ENCODE results near the gene SVEP1. TPM values are rescaled to one million over a fixed set of nuclear protein-coding genes. Genes with fewer than 3 reads are reported as not detected.
A peak's percentile ranks its signal among the peaks of the same experiment; 100 is the strongest.

The SVEP1 gene
- total RNA-seq, 1 experiment from 2014 or later: 0.45 TPM

- no peak for TF ChIP-seq CTCF (conservative IDR thresholded peaks at IDR 0.05; ENCODE audit: low read depth, low read length)
- TF ChIP-seq EZH2 (IDR thresholded peaks at IDR 0.05; ENCODE audit: borderline replicate concordance, low read depth, low read length, poor library complexity, severe bottlenecking): no peak
- Histone ChIP-seq H3K9me3 (ENCODE audit: low read depth, low read length, poor library complexity, severe bottlenecking) (no peaks in the 10 kb centered on the region), H3K27ac (ENCODE audit: low read depth, low read length, poor library complexity, severe bottlenecking) (no peak overlapping the region), H3K4me1 (ENCODE audit: insufficient read depth, low read length, poor library complexity, severe bottlenecking) (no peaks in the 10 kb centered on the region), H3K36me3 (ENCODE audit: insufficient read depth, low read length, poor library complexity, severe bottlenecking) (no peaks in the 10 kb centered on the region), H3K27me3 (replicated peaks; ENCODE audit: insufficient read depth, low read depth, low read length, poor library complexity) (no peaks in the 10 kb centered on the region), H3K4me3 (ENCODE audit: low read depth, low read length, poor library complexity, severe bottlenecking) (no peak overlapping the region)
- no peak for DNase-seq (ENCODE audit: low spot score)
- POLR2A ChIA-PET (ENCODE audit: low non-redundant PET): no interaction called here
- CTCF ChIA-PET: no interaction called here
- intact Hi-C loops (cut with micrococcal nuclease; ENCODE audit: unreplicated experiment): no loop called here
- BruUV-seq (replicated peaks): no TSS peak
Observed at GRCh38 chr9:110590816-110591215, 11.3 kb upstream of the SVEP1 start.

- no peak for DNase-seq (ENCODE audit: low spot score)
Observed at GRCh38 chr9:110588296-110588695, 8.8 kb upstream of the SVEP1 start.

GRCh38 chr9:110583237-110583636, 3.7 kb upstream of the SVEP1 start:
- H3K4me1 ChIP-seq (ENCODE audit: insufficient read depth, low read length, poor library complexity, severe bottlenecking): peaks cover 3% of the 10 kb centered on the region
- no peaks in the 10 kb centered on the region for H3K36me3 ChIP-seq (ENCODE audit: insufficient read depth, low read length, poor library complexity, severe bottlenecking)
- CTCF ChIA-PET: interaction anchor here (0.7 kb wide), 1 partner anchor 38 kb away, joined by 3 read pairs; no protein-coding TSS in a partner anchor
- no peak overlapping the region for H3K27ac ChIP-seq (ENCODE audit: low read depth, low read length, poor library complexity, severe bottlenecking)
- peak; percentile 50 for TF ChIP-seq CTCF (conservative IDR thresholded peaks at IDR 0.05; ENCODE audit: low read depth, low read length)
- TF ChIP-seq EZH2 (IDR thresholded peaks at IDR 0.05; ENCODE audit: borderline replicate concordance, low read depth, low read length, poor library complexity, severe bottlenecking): no peak
- H3K4me3 ChIP-seq (ENCODE audit: low read depth, low read length, poor library complexity, severe bottlenecking): no peak overlapping the region
- intact Hi-C loops (cut with micrococcal nuclease; ENCODE audit: unreplicated experiment): loop anchor here (10.0 kb wide), 1 partner anchor 128 kb away; no protein-coding TSS in a partner anchor
- no peak for DNase-seq (ENCODE audit: low spot score)
- H3K9me3 ChIP-seq (ENCODE audit: low read depth, low read length, poor library complexity, severe bottlenecking): no peaks in the 10 kb centered on the region
- POLR2A ChIA-PET (ENCODE audit: low non-redundant PET): no interaction called here
- BruUV-seq (replicated peaks): no TSS peak
- H3K27me3 ChIP-seq (replicated peaks; ENCODE audit: insufficient read depth, low read depth, low read length, poor library complexity): peaks cover 23% of the 10 kb centered on the region

More at GRCh38 chr9:110588296-110588695, 8.8 kb upstream of the SVEP1 start:
- no peaks in the 10 kb centered on the region for H3K36me3 ChIP-seq (ENCODE audit: insufficient read depth, low read length, poor library complexity, severe bottlenecking)
- H3K9me3 ChIP-seq (ENCODE audit: low read depth, low read length, poor library complexity, severe bottlenecking): no peaks in the 10 kb centered on the region
- H3K4me1 ChIP-seq (ENCODE audit: insufficient read depth, low read length, poor library complexity, severe bottlenecking): no peaks in the 10 kb centered on the region
- TF ChIP-seq CTCF (conservative IDR thresholded peaks at IDR 0.05; ENCODE audit: low read depth, low read length) (no peak), EZH2 (IDR thresholded peaks at IDR 0.05; ENCODE audit: borderline replicate concordance, low read depth, low read length, poor library complexity, severe bottlenecking) (no peak)
- no peaks in the 10 kb centered on the region for H3K27me3 ChIP-seq (replicated peaks; ENCODE audit: insufficient read depth, low read depth, low read length, poor library complexity)
- intact Hi-C loops (cut with micrococcal nuclease; ENCODE audit: unreplicated experiment): loop anchor here (10.0 kb wide), 1 partner anchor 133 kb away; no protein-coding TSS in a partner anchor
- H3K27ac ChIP-seq (ENCODE audit: low read depth, low read length, poor library complexity, severe bottlenecking): no peak overlapping the region
- no TSS peak for BruUV-seq (replicated peaks)
- CTCF ChIA-PET: no interaction called here
- H3K4me3 ChIP-seq (ENCODE audit: low read depth, low read length, poor library complexity, severe bottlenecking): no peak overlapping the region
- POLR2A ChIA-PET (ENCODE audit: low non-redundant PET): no interaction called here

Data from A673 (cell line).